AG09309 (cell line): Measurements from ENCODE around the gene ZNF333.
"Not testable (repeated sequence)": the region's sequence is repeated elsewhere in the genome, so short reads cannot be mapped to it uniquely, and the experiment has no call there.

ENCODE experiments used
- DNase-seq: peaks from one replicate; pipeline ENCODE4 v3.0.0-alpha.2; 2010; ENCODE audit warnings: low read depth
- H3K4me3 ChIP-seq: 2 replicates; pipeline ENCODE4 v1.5.1; 2011; ENCODE audit warnings: mild to moderate bottlenecking, low read depth, low read length, moderate library complexity; ENCODE audit not compliant: control insufficient read depth
- CTCF ChIP-seq: IDR thresholded peaks from 2 replicates; pipeline ENCODE4 v1.5.1; 2011; ENCODE audit warnings: mild to moderate bottlenecking, low read depth, low read length, inconsistent platforms; ENCODE audit not compliant: insufficient read depth, control insufficient read depth; ENCODE audit errors: missing control alignments

ZNF333 gene

GRCh38 chr19:14763497-14764145, 73.8 kb downstream of the ZNF333 start:
- H3K4me3 ChIP-seq, result no peak overlapping the region
- no peak for DNase-seq
- no peak for TF ChIP-seq CTCF

- DNase-seq, result no peak
- H3K4me3 ChIP-seq, result no peak overlapping the region
- no peak for TF ChIP-seq CTCF
These were observed 74.6 kb downstream of the ZNF333 start for GRCh38 chr19:14764401-14764800.

GRCh38 chr19:14765403-14765802, 75.6 kb downstream of the ZNF333 start:
- not testable (repeated sequence) for DNase-seq, H3K4me3 ChIP-seq

GRCh38 chr19:14765841-14766240, 76.0 kb downstream of the ZNF333 start:
- not testable (repeated sequence) for H3K4me3 ChIP-seq, DNase-seq

- TF ChIP-seq CTCF, result no peak
- DNase-seq, result no peak
- H3K4me3 ChIP-seq, result no peak overlapping the region
These were observed 77.7 kb downstream of the ZNF333 start for GRCh38 chr19:14767466-14767971.

- H3K4me3 ChIP-seq, result no peak overlapping the region
- no peak for DNase-seq
- no peak for TF ChIP-seq CTCF
These were observed 78.2 kb downstream of the ZNF333 start for GRCh38 chr19:14768001-14768400.

- H3K4me3 ChIP-seq, result no peak overlapping the region
- TF ChIP-seq CTCF, result no peak
- no peak for DNase-seq
These were observed 79.4 kb downstream of the ZNF333 start for GRCh38 chr19:14769201-14769600.

- no peak for DNase-seq
- no peak for TF ChIP-seq CTCF
- H3K4me3 ChIP-seq, result no peak overlapping the region
These were observed 80.3 kb downstream of the ZNF333 start for GRCh38 chr19:14770136-14770535.
